HCT116 (cell line): ENCODE results near the gene GRIN3B.

ENCODE experiments used
- ELF1 ChIP-seq: IDR thresholded peaks from 2 replicates; pipeline ENCODE4 v1.6.1; 2012; ENCODE audit warnings: low read depth, borderline replicate concordance
- EZH2 ChIP-seq: fragments of 200-600 bp; sonication (generic); IDR thresholded peaks from 2 replicates; pipeline ENCODE4 v1.6.1; 2017; ENCODE audit warnings: antibody characterized with exemption, mixed run types
- POLR2A ChIP-seq: IDR thresholded peaks from 2 replicates; pipeline ENCODE4 v1.7.0; 2011; ENCODE audit warnings: borderline replicate concordance; ENCODE audit not compliant: insufficient read depth, insufficient read length; ENCODE audit errors: extremely low read depth
- POLR2AphosphoS5 ChIP-seq: IDR thresholded peaks from 2 replicates; pipeline ENCODE4 v1.6.1; 2011; ENCODE audit warnings: mild to moderate bottlenecking, low read depth, low read length, moderate library complexity
- REST ChIP-seq: IDR thresholded peaks from 2 replicates; pipeline ENCODE4 v1.6.1; 2012; ENCODE audit warnings: low read depth
- YY1 ChIP-seq: IDR thresholded peaks from 2 replicates; pipeline ENCODE4 v1.6.1; 2011; ENCODE audit warnings: low read length, low read depth, moderate library complexity, mild to moderate bottlenecking; ENCODE audit not compliant: insufficient replicate concordance; ENCODE audit errors: extremely low read depth
- ZNF274 ChIP-seq: fragments of 200-500 bp; sonication (Bioruptor generic); IDR thresholded peaks from 2 replicates; pipeline ENCODE4 v1.6.1; 2014; ENCODE audit warnings: mild to moderate bottlenecking, low read depth, low read length, inconsistent platforms
- TF ChIP-seq, protein P1 (sequence below), 3 experiments: fragments of 200-600 bp in 1 of 3; sonication (generic) in 1 of 3; IDR thresholded peaks in 2 of 3; conservative IDR thresholded peaks in 1 of 3; 2 replicates each; pipeline ENCODE4 v1.5.1; 2012 to 2017; ENCODE audit warnings: low read depth in 2 of 3, low read length in 2 of 3, antibody characterized with exemption in 1 of 3, borderline replicate concordance in 1 of 3, control low read depth in 1 of 3, mild to moderate bottlenecking in 1 of 3, mixed read lengths in 1 of 3, mixed run types in 1 of 3, moderate library complexity in 1 of 3; ENCODE audit not compliant: insufficient read depth in 1 of 3
- TF ChIP-seq, protein P2 (sequence below): IDR thresholded peaks from 2 replicates; pipeline ENCODE4 v1.6.1; 2012

- TF ChIP-seq, protein P1, sequence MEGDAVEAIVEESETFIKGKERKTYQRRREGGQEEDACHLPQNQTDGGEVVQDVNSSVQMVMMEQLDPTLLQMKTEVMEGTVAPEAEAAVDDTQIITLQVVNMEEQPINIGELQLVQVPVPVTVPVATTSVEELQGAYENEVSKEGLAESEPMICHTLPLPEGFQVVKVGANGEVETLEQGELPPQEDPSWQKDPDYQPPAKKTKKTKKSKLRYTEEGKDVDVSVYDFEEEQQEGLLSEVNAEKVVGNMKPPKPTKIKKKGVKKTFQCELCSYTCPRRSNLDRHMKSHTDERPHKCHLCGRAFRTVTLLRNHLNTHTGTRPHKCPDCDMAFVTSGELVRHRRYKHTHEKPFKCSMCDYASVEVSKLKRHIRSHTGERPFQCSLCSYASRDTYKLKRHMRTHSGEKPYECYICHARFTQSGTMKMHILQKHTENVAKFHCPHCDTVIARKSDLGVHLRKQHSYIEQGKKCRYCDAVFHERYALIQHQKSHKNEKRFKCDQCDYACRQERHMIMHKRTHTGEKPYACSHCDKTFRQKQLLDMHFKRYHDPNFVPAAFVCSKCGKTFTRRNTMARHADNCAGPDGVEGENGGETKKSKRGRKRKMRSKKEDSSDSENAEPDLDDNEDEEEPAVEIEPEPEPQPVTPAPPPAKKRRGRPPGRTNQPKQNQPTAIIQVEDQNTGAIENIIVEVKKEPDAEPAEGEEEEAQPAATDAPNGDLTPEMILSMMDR (IDR thresholded peaks at IDR 0.05 in 2 of 3, conservative IDR thresholded peaks at IDR 0.05 in 1 of 3; ENCODE audit: borderline replicate concordance in 1 of 3, insufficient read depth in 1 of 3, low read depth in 2 of 3, low read length in 2 of 3) = no peak
- TF ChIP-seq EZH2 (no peak), POLR2AphosphoS5 (no peak), REST (no peak), POLR2A (no peak), ELF1 (no peak), YY1 (no peak), ZNF274 (no peak)
- TF ChIP-seq, protein P2, sequence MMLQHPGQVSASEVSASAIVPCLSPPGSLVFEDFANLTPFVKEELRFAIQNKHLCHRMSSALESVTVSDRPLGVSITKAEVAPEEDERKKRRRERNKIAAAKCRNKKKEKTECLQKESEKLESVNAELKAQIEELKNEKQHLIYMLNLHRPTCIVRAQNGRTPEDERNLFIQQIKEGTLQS = no peak
These were observed 11.7 kb downstream of the GRIN3B start for GRCh38 chr19:1011831-1012333.
